DMS153 (cell line): ENCODE measurements around the gene AQP10.
"Not testable (repeated sequence)": the region's sequence is repeated elsewhere in the genome, so short reads cannot be mapped to it uniquely, and the experiment has no call there.

Experiments
- DNase-seq: peaks from one replicate; lab custom pipeline; 2025; lab: John Stamatoyannopoulos, UW

The AQP10 gene

DNA sequence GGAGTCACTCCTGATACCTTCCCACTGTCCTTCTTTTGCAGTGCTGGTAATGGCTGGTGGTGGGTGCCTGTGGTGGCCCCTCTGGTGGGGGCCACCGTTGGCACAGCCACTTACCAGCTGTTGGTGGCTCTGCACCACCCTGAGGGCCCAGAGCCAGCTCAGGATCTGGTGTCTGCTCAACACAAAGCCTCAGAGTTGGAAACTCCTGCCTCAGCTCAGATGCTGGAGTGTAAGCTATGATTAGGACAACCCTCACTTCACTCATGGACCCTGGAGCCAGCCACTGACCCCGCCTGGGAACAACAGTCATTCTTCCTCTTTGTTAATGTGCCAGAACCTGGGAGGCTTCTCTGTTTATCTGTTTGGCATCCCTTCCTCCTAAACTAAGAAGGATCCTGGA is 3.3 kb downstream of the AQP10 start:
- DNase-seq = no peak

GRCh38 chr1:154324669-154325582 is 4.0 kb downstream of the AQP10 start, which contains the start of gene ATP8B2:
Gene ATP8B2, plus strand, starts transcription at chr1:154325525. Its CDS starts 2,617 bp downstream, at chr1:154328142.
- peak; percentile 77 for DNase-seq

DNA sequence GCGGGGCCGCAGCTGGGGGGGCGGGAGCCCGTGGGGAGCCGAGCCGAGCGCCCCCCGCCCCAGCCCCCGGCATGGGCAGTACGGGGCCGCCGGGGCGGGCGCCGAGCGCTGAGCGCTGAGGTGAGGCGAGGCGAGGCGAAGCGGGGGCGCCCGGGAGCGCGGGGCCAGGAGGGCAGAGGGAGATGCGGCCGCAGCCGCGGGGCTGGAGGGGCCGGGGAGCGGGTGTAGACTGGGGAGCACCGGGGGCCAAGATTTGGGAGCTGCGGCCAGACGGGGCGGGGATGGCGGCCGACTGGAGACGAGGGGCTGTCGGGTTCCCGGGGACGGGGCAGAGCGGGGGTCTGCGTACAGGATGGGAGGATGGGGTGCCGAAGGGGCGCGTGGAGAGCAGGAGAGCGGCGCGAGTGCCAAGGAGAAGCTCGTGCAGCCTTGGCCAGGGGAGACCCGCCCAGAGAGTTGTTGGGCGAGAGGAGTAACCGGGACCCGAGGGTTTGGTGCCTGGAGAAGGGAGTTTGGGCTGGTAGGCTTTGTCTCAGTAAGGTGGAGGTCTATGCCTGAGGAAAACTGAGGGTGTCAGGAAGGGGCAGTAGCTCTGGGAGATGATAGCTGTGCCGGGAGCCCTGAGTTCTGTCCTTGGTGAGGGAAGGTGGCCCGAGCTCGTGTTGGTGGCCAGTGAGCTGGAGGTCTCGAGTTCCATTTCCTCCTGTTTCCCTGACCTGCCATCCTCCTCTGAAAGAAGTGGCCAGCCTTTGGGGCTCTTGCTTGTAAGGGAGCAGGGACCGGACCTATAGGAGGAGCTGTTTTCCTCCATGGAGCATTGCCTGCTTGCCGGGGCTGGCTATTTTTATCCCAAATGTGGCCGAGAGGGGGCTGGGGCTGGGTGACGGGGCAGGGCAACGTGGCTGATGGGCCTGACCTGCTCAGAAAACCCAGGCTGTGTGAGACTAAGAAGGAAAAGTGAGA is 5.0 kb downstream of the AQP10 start:
- DNase-seq = peak; percentile 31

DNA sequence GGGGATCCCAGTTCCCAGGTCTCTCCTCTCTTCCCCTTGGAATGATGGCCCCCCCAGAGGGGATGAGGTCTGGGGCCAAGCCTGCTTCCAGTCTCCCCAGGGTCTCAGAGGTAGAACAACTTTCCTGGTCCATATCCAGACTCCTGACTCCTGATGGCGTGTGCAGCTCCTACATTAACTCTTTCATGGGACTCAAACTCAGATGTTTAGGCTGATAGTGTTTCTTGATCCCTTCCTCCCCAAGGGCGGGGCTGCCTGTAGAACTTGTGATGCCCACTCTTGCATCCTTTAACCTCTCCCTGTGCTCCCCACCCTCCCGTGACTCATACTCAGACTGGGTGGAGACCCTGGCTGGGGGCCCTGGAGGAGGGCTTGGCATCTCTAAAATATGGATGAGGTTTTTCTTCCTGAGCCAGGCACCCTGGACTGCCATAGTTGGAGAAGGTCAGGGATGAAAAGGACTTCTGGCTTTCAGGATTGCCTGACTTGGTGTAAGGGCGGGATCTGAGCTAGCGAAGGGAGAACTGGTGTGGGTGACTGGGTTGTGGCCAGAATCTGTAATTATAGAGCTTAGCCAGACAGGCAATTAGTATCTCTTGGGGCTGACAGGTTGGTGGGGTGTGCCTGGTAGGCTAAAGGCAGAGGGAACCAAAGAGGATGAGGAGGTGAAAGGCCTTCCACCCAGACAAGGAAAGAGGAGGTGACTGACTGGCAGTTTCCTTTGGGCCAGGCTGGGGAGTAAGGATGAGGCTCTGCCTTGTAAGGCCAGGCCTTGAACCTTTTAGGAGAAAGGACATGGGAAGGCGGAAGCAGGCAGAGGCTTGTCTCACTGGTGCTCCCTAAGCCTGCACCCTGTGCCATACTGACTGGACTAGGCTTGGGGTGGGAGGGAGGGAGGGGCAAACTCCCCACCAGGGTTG is 5.9 kb downstream of the AQP10 start:
- no peak for DNase-seq

DNA sequence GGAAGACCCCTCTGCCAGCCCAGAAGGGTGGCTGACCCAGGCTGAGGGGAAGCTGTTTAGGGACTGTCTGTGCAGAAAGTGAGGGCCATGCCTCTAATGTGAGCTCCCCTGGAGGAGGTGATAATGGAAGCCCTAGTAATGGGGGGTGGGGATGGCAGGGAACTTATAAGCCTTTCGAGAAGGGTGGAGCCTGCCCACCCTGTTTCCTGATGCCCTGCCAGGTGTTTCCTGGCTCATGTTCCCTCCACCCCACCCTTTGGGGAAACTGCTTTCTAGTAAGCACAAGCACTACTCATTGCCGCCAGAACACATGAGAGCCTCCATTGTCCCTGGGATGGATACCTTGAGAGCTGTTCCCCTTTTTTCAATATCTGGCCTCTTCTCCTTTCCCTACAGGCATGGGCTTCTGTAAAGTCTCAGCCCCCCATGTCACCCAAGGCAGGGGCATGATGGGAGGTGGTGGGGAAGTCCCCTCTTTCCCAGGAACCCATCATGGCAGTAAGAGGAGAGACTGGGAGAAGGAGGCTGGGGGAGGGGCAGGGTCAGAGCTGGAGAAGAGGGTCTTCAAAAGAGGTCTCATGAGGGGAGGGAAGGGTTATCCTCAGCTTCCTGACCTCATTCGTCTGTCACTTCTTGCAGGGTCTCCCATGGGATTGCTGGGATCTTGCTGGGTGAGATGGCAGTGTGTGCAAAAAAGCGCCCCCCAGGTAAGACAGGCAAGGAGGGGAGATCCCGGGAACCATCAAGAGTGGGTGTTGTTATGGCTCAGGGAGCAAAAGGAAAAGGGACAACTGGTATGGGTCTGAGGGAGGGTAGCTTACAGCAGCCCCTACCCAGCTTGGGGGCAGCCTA is 6.8 kb downstream of the AQP10 start:
- DNase-seq = peak; percentile 60

DNA sequence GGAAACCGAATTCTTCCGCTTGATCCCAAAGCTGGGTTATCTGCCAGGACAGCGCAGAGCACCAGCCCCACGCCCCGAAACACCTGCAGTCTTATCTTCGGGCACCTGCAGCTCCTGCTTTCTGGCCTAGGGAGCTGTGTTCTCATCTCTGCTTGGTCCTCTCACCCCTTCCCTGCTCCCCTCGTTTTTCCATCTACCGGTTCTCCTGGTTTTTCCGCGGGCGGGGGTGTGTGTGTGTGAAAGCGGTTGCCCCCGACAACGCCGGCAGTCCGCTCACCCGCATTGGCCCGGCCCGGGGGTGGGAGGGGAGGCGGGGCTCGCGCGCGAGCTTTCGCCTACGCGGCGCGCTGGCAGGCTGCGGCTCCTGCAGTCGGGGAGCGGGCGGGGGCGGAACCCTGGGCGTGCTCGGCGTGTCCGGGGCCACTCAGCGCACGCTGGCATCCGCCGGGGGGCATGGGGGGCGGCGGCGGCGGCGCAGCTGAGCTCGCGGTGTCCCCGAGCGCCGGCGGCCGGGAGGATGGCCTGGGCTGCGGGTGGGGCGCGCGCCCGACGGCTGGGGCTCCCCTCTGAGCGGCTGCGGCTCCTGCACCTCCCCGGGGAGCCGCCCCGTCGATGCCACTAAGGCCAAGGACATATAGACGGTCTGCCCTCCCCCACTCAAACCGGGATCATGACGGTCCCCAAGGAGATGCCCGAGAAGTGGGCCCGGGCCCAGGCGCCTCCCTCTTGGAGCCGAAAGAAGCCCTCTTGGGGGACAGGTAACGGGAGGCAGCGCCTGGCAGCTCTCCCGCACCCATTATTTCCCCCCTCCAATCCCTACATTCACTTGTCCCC is 7.6 kb downstream of the AQP10 start:
- peak; percentile 77 for DNase-seq

DNA sequence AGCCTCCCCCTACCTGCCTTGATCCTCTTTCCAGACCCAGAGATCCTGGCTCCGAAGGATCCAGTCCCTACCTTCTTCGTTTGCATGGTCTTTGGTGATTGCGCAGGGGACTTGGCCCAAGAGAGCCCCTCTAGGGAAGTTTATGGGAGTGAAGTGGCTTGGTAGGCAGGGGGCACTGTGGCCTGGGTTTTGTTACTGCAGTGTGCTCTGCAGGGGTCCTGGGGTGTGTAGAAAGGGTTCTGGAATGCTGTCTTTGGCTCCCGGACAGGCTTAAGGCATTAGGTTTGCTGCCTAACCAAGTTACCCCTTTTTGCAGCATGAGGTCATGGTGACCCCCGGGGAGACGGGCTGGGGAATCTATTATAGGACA is 8.2 kb downstream of the AQP10 start:
- no peak for DNase-seq

- no peak for DNase-seq
Observed at GRCh38 chr1:154329551-154330131, 8.7 kb downstream of the AQP10 start.

DNA sequence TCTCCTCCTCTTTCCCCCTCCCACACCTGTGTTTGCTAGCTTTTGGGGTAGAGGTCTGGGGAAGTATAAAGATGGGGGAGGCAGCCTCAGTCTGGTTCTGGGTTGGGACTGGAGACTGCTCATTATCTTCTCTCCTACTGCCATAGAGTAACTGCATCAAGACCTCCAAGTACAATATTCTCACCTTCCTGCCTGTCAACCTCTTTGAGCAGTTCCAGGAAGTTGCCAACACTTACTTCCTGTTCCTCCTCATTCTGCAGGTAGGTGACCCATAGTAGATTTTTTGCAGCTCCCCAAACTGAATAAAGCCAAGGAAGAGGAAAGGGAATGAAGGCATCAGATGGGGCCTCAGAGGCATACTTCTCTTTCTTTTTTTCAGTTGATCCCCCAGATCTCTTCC is 9.8 kb downstream of the AQP10 start:
- no peak for DNase-seq

DNA sequence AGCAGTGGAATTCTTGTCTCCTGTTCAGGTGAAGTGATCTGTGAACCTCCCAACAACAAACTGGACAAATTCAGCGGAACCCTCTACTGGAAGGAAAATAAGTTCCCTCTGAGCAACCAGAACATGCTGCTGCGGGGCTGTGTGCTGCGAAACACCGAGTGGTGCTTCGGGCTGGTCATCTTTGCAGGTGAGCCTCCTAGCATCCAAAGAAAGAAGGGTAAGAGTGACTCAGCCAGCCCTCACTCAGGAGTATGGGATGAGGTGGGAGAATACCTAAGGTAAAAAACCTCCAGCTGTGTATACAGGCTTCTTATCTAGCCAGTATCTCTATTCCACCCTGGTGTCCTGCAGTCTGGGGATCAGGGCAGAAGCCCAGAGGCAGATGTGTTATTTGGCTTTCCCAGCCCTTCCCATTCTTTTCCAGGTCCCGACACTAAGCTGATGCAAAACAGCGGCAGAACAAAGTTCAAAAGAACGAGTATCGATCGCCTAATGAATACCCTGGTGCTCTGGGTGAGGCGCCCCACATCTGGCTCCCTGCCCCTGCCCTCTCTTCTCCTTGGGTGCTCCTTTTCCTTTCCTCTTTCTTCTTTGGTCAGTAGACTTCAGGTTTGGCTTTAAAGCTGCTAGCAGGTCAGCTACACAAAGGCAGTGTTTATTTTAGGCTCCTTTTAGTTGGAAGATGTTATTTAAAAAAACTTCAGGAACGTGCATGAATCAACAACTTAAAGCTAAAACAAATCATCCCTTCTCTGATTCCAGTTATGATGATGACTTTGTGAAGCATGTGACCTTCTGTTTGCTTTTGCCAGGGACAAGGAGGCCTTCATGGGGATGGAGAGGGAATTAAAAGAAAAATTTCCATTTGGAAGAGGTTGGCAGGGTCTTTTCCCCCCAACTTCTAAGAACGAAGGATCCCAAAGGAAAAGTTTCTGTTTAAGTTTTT is 13.5 kb downstream of the AQP10 start:
- DNase-seq = no peak

GRCh38 chr1:154335025-154335714 is 14.3 kb downstream of the AQP10 start:
- DNase-seq = peak; percentile 58

DNA sequence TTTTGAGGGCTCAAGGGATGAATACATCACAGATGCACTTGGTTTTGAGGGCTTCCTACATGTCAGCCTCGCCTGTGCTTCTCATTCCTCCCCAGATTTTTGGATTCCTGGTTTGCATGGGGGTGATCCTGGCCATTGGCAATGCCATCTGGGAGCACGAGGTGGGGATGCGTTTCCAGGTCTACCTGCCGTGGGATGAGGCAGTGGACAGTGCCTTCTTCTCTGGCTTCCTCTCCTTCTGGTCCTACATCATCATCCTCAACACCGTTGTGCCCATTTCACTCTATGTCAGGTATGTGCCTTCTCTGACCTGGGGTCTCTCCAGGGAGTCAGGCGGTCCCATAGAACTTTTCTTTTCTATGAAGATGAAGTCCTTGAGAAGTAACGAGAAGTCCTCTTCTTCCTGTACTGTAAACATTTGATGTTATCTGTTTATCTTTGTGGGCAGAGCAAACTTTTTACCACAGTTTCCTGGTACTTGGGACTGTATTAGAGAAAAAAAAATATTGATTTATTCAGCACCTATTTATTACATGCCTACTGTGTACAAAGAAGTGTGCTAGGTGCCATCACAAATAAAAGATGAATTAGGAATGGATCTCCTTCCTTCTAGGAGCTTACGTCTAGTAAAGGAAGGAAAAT is 16.5 kb downstream of the AQP10 start:
- no peak for DNase-seq

GRCh38 chr1:154338875-154339274 is 18.0 kb downstream of the AQP10 start:
- no peak for DNase-seq

DNA sequence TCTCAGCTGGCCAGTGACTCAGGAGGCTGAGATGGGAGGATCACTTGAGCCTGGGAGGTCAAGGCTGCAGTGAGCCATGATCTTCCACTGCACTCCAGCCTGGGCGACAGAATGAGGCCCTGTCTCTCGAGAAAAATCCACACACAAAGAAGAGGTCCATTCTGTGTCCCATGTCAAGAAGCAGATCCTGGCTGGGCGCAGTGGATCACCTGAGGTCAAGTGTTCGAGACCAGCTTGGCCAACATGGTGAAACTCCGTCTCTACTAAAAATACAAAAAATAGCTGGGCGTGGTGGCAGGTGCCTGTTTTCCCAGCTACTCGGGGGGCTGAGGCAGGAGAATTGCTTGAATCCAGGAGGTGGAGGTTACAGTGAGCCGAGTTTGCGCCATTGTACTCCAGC is 20.5 kb downstream of the AQP10 start:
- DNase-seq = not testable (repeated sequence)

DNA sequence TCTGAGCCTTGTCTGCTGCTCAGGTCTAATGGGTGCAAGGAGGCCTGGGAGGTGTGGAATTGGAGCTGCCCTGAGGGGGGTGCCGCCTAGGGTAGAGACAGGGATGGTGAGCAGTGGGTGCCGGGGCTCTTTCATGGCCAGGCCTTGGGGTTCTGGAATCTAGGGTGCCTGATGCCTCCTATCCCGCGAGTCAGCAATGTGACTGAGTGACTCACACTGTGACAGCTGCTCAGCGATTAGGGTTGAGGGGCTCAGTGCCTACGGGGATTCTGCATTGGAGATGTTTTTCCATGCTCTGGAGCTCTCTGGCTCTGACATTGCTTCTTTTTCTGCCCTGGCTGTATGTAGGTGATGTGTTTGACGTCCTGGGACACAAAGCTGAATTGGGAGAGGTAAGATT is 21.2 kb downstream of the AQP10 start:
- no peak for DNase-seq

DNA sequence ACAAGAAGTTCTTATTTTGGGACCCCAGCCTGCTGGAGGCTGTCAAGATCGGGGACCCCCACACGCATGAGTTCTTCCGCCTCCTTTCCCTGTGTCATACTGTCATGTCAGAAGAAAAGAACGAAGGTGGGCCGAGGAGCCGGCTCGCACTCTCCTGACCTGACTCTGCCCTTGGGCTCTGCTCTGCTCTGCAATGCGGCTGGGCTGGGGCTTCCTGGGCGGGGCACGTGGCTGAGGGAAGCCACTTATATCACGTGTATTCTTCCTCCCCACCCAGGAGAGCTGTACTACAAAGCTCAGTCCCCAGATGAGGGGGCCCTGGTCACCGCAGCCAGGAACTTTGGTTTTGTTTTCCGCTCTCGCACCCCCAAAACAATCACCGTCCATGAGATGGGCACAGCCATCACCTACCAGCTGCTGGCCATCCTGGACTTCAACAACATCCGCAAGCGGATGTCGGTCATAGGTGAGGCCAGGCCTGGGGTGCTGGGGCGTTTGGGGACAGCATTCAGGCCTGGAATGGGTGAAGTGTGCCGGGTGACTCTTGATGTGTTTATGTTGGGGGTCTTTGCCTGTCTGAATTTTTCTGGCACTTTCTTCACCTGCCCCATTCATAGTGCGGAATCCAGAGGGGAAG is 22.1 kb downstream of the AQP10 start:
- no peak for DNase-seq
